H1 (cell line): Measurements from ENCODE around the gene CDC42SE1.

ENCODE experiments used
- ATF2 ChIP-seq: IDR thresholded peaks from 2 replicates; pipeline ENCODE4 v1.6.1; 2012; ENCODE audit warnings: low read length, inconsistent platforms
- CTCF ChIP-seq, 3 experiments: IDR thresholded peaks; 1 replicate in 2 of 3; 2 replicates in 1 of 3; pipeline versions ENCODE4 v1.5.1 to v1.6.1; 2011; ENCODE audit warnings: low read length in 3 of 3, mild to moderate bottlenecking in 3 of 3, inconsistent platforms in 2 of 3, low read depth in 1 of 3, moderate library complexity in 1 of 3; ENCODE audit not compliant: insufficient read depth in 1 of 3; ENCODE audit errors: control extremely low read depth in 1 of 3
- EGR1 ChIP-seq: IDR thresholded peaks from 2 replicates; pipeline ENCODE4 v1.6.1; 2011; ENCODE audit warnings: low read depth, low read length, borderline replicate concordance
- GABPA ChIP-seq: IDR thresholded peaks from 2 replicates; pipeline ENCODE4 v1.6.1; 2011; ENCODE audit warnings: mild to moderate bottlenecking, low read length, moderate library complexity, borderline replicate concordance; ENCODE audit not compliant: insufficient read depth
- JUN ChIP-seq: IDR thresholded peaks from 2 replicates; pipeline ENCODE4 v1.6.1; 2011; ENCODE audit warnings: low read depth, mild to moderate bottlenecking, improper control_type of control experiment, low read length

DNA sequence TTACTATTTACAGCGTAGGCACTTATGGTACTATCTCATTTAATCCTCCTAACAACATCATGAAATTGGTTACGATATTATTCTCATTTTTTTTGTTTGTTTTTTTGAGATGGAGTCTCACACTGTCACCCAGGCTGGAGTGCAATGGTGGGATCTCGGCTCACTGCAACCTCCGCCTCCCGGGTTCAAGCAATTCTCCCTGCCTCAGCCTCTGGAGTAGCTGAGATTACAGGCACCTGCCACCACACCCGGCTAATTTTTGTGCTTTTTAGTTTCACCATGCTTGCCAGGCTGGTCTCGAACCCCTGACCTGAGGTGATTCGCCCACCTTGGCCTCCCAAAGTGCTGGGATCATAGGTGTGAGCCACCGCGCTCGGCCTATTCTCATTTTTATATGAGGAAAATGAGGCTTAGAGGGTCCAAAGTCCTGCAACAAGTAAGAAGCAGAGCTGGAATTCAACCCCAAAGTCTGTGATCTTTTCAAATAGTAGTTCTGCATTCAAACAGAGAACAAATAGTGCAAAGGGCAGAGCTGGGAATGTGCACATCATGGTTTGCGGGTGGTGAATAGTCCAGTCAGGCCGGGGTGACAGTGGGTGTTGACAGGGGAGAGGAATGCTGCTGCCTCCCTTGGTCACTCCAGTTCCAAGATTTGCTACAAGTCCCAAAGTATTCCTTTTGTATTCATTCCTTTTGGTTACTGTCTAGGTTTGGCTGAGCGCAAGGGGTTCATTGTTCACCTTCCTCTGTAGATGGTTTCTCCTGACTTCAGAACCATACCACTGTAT is 46.5 kb downstream of the CDC42SE1 start:
- TF ChIP-seq CTCF (IDR thresholded peaks at IDR 0.05; ENCODE audit: control extremely low read depth in 1 of 3, insufficient read depth in 1 of 3, low read depth in 1 of 3, low read length in 3 of 3) (no peak), EGR1 (no peak), JUN (no peak), ATF2 (no peak), GABPA (no peak)
